Pancreas (tissue), 10 donors: Measurements from ENCODE around the gene MCF2L2. TPM values are rescaled to one million over a fixed set of nuclear protein-coding genes. Genes with fewer than 3 reads are reported as not detected.

Source experiments
- ATAC-seq, 4 donors: fragments of 200-7000 bp; cut with Tn5 transposase; one replicate each; pipeline versions ENCODE4 v1.8.0 to v1.9.1; 2020; ENCODE audit warnings: mild to moderate bottlenecking in 4 of 4, moderate library complexity in 4 of 4
- DNase-seq, 6 donors: peaks; one replicate each; pipeline ENCODE4 v3.0.0-alpha.2; 2020
- FAIRE-seq: peaks from 2 replicates; lab custom pipeline; 2012; peaks lifted over from hg19 to GRCh38; lab: Jason Lieb, UNC
- H3K27ac ChIP-seq, 4 donors: fragments of 200-600 bp; sonication (generic); 1 replicate in 3 of 4; 2 replicates in 1 of 4; pipeline versions ENCODE4 v1.5.0 to v1.8.0; 2020
- H3K27me3 ChIP-seq, 4 donors: fragments of 200-600 bp; one replicate each; pipeline ENCODE4 v1.8.0; 2021
- H3K36me3 ChIP-seq, 3 donors: fragments of 200-600 bp; sonication (generic) in 1 of 3; one replicate each; pipeline versions ENCODE4 v1.5.0 to v1.8.0; 2020 to 2021
- H3K4me1 ChIP-seq, 3 donors: fragments of 200-600 bp; one replicate each; pipeline ENCODE4 v1.8.0; 2021
- H3K4me3 ChIP-seq, 4 donors: fragments of 200-600 bp; sonication (generic) in 2 of 4; one replicate each; pipeline versions ENCODE4 v1.5.0 to v1.8.0; 2020 to 2021
- H3K9me3 ChIP-seq, 4 donors: fragments of 200-600 bp; one replicate each; pipeline ENCODE4 v1.8.0; 2021
- WGBS, 2 donors: extraction: QIAGEN DNeasy Blood & Tissue Kit; methylation state at CpG; one replicate each; pipeline ENCODE4 v1.1.7; 2013; 5-methylcytosine and 5-hydroxymethylcytosine counted together
- intact Hi-C, 3 donors: fragments of 100-400 bp; cut with DNase I; formaldehyde crosslinking; loops; one replicate each; pipeline versions ENCODE4 v1.11.1 to v1.14.2; 2022
- polyA plus RNA-seq, 2 donors: library from polyadenylated mRNA; stranded (reverse); fragments of 200-250 nt; gene quantifications; one replicate each; pipeline ENCODE4 v1.2.3, GENCODE V29; 2013
- total RNA-seq, 6 donors: library from RNA; stranded (reverse); fragmentation: NEBNext Ultra II Directional in 4 of 6; extraction: Animal tissue kit (Norgen Biotek cat#: 25700) in 4 of 6; gene quantifications; one replicate each; pipeline versions ENCODE4 v1.2.1 to v1.2.4, GENCODE V29; 2021 to 2023
- TF ChIP-seq, protein P1 (sequence below), 4 donors: fragments of 200-600 bp; sonication (generic) in 3 of 4; IDR thresholded peaks; one replicate each; pipeline versions ENCODE4 v1.5.0 to v1.8.0; 2021; ENCODE audit warnings: antibody characterized with exemption in 4 of 4
- donor health status: healthy with polysubstance abuse.
- donor health status: DM: no; HTN: no; CAD: no; lungs with moderate emphysema.
- donor health status: DM: no; HTN: no; CAD: no.
- donor health status: control.
- donor health status: control.
- donor health status: Bipolar disorder and iron deficiency.
- donor health status: DM: yes; HTN: yes; CAD: no.
- donor health status: DM: no; HTN: no; CAD: no.
- donor health status: DM: no; HTN: no; CAD: no.
- donor health status: DM: yes; HTN: yes; CAD: no.

MCF2L2 gene
- total and polyA plus RNA-seq, 8 donors, result 0.54 to 2.0 (median 0.97) TPM

DNA sequence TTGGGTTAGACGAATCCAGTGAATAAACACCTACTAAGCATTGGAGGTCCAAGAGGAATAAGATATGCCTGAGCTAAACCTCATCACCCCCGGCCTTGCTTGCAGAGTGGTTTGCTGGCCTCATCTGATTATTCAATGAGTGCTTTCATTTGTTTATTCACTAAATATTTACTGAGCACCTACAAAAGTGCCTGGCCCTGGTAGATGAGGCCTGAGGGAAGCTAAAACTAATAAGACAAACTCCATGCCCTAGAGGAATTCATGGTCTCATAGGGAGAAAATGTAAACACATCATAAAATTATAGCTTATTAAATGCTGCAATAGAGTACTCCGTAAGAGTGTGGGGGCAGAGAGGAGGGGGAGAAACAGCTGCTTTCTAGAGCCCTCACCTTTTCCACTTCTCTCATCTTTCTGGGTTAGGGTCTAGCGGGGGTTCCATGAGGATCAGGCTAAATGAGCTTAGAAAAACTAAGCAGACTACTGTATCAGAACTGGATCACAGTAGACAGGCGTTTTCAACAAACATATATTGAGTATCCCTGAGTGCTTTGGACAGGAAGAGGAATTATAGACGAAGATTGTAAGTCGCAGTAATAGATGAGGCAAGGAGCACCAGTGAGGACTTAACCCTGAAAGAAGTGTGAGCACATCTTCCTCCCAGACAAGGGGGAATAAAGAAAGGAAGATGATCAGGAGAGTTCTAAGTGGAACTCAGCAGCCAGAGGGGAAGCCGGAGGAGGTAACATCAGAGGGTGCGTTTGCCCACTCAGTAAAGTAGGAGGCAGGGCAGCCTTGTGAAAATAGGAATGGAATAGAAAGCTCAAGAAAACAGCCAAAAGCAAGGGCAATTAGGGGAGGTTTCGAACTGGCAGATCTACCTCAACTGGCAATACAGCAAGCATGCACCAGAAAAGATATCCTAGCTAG, 234.4 kb downstream of the MCF2L2 start:
- Histone ChIP-seq H3K4me3 (no peak overlapping the region), H3K4me1 (no peaks in the 10 kb centered on the region), H3K27ac (no peak overlapping the region), H3K36me3 (no peaks in the 10 kb centered on the region), H3K9me3 (no peaks in the 10 kb centered on the region), H3K27me3 (no peaks in the 10 kb centered on the region)
- no peak for ATAC-seq
- no peak for DNase-seq
- FAIRE-seq, result no peak
- WGBS, 2 donors, result 74% methylated on average over 10 of the region's 10 CpGs
- intact Hi-C loops, result no loop called here
- TF ChIP-seq, protein P1, sequence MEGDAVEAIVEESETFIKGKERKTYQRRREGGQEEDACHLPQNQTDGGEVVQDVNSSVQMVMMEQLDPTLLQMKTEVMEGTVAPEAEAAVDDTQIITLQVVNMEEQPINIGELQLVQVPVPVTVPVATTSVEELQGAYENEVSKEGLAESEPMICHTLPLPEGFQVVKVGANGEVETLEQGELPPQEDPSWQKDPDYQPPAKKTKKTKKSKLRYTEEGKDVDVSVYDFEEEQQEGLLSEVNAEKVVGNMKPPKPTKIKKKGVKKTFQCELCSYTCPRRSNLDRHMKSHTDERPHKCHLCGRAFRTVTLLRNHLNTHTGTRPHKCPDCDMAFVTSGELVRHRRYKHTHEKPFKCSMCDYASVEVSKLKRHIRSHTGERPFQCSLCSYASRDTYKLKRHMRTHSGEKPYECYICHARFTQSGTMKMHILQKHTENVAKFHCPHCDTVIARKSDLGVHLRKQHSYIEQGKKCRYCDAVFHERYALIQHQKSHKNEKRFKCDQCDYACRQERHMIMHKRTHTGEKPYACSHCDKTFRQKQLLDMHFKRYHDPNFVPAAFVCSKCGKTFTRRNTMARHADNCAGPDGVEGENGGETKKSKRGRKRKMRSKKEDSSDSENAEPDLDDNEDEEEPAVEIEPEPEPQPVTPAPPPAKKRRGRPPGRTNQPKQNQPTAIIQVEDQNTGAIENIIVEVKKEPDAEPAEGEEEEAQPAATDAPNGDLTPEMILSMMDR (IDR thresholded peaks at IDR 0.05), result no peak

DNA sequence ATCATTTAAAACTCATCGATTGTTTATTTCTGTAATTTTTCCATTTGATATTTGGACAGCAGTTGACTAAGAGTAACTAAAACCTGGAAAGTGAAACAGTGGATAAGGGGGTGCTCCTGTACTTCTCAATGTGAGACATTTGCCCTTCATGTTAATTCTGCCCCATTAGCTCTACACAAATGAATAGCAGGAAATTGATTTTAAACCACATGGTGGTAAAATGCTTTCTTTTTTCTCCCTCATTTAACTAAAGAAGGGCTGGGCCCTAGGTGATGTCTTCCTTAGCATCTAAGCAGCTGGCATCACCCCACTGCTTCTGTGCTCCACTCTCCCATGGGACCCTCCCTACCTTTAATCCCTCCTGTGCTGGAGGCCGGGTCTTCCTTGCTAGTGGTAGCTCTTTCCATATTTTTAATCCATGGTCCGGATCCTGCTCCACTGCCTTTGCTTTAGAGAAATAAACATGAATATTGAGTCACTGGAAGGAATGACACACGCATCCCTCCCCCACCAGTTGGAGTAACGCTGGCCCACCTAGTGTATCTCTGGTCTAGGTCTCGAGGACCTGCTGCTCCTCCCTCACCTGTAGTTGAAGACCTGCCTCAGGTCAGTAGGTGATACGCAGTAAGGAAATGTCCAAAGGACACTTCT, 235.6 kb downstream of the MCF2L2 start:
- no peak for DNase-seq
- no peak for FAIRE-seq
- intact Hi-C loops, result no loop called here
- H3K4me3 ChIP-seq, result no peak overlapping the region
- H3K36me3 ChIP-seq, result no peaks in the 10 kb centered on the region
- no peak overlapping the region for H3K27ac ChIP-seq
- WGBS, 2 donors, result 90 to 95% methylated on average over 7 of the region's 7 CpGs
- H3K27me3 ChIP-seq, result no peaks in the 10 kb centered on the region
- ATAC-seq, result peak in 1 of 4 donors; percentile 38
- TF ChIP-seq, protein P1 (IDR thresholded peaks at IDR 0.05), result no peak
- H3K9me3 ChIP-seq, result no peaks in the 10 kb centered on the region
- H3K4me1 ChIP-seq, result no peaks in the 10 kb centered on the region

DNA sequence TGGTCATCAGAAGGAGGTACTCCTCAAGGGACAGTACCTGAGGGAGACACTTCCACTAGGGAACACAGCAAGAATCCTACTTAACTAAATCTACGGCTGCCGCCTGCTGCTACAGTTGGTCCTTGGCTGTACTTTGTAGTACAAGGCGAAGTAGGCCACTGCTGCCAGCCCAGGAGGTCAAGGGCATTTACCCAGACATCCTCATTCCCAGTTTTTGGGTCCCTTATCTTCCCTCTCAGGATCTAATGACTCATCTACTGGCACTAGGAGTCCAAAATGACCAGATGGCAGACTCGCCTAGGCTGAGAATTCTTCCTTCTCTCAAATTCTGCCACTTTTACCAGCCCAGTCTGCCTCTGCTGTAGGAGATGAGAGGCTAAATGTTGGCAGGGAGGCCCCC, 238.8 kb downstream of the MCF2L2 start:
- Histone ChIP-seq H3K4me3 (no peak overlapping the region), H3K27ac (no peak overlapping the region), H3K36me3 (no peaks in the 10 kb centered on the region), H3K9me3 (no peaks in the 10 kb centered on the region), H3K27me3 (no peaks in the 10 kb centered on the region), H3K4me1 (peaks cover 0 to 9% (median 0%) of the 10 kb centered on the region in 3 donors)
- intact Hi-C loops, result loop anchor here in 1 of 3 donors (10.0 kb wide), 1 partner anchor 195 kb away; no protein-coding TSS in a partner anchor
- 84 to 89% methylated on average over 4 of the region's 4 CpGs for WGBS, 2 donors
- TF ChIP-seq, protein P1 (IDR thresholded peaks at IDR 0.05), result no peak
- FAIRE-seq (no peak), ATAC-seq (no peak), DNase-seq (no peak)

DNA sequence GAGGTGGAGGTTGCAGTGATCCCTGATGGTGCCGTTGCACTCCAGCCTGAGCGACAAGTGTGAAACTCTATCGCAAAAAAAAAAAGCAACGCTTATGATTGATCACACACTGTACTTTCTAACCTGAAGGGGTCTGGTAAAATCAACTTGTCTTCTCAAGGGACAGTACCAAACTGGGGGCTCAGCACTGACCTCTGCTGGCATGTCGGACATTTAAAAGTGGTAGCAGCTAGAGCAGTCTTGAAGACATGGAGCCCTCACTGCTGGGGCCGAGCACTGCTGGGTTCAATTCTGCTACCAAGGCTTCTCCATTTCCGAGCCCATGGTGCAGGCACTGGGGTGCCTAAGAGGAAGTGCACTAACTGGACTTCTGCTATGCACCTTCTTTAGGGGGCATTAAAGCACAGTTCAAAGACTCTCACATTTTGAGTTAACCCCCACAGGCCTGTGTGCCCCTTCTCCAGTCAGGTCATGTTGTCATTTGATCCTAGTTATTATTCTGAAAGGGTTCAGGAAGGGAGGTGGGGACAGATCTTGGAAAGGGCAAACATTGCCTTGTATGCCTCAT, 239.4 kb downstream of the MCF2L2 start:
- H3K9me3 ChIP-seq, result no peaks in the 10 kb centered on the region
- peak in 3 of 4 donors; percentile 51 to 74 (median 58) for ATAC-seq
- H3K27ac ChIP-seq, result no peak overlapping the region
- peaks cover 0 to 9% (median 0%) of the 10 kb centered on the region in 3 donors for H3K4me1 ChIP-seq
- peak in 3 of 6 donors; percentile 23 to 65 (median 40) for DNase-seq
- TF ChIP-seq, protein P1 (IDR thresholded peaks at IDR 0.05), result peak in 2 of 4 donors; percentile 14 to 22
- H3K4me3 ChIP-seq, result no peak overlapping the region
- intact Hi-C loops, result loop anchor here in 1 of 3 donors (10.0 kb wide), 1 partner anchor 196 kb away; no protein-coding TSS in a partner anchor
- WGBS, 2 donors, result 60 to 73% methylated on average over 7 of the region's 7 CpGs
- no peak for FAIRE-seq
- H3K27me3 ChIP-seq, result no peaks in the 10 kb centered on the region
- no peaks in the 10 kb centered on the region for H3K36me3 ChIP-seq
